ENCODE results near the gene SV2B.

The SV2B gene

DNA sequence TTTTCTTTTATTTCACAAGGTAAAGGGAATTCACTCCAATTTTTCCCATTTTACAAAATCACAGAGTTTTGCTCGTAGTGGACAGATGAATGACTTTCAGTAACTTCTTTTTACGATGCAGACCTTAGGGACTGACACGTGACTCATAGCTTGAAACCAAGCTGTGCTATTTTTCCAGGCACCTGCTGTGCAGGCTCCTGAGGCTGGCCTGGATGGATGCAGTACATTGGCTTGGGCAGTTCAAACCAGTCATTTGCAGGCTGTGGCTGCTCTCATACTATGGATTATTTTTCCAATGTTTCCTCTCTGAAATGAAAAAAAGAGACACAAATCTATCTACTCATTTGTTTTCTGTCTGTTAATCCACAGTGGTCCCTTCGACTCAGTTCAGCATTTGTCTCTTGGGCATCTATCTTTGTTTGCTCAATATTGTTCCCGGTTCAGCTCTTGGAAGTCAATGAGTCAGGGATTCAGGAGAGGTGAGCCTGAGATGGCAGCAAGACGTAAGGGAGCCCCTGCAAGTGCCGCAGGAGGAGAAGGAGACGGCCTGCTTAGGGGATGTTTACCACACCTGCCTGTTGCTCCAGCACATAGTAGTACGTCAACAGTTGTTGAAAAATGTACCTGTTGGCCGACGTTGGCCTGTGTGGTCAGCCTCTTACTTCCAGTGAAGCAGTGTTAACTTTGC lies 92.8 kb downstream of the SV2B start:
- H3K36me3 ChIP-seq (ENCODE audit: low read length), result no peaks in the 10 kb centered on the region
- H2AFZ ChIP-seq (ENCODE audit: low read depth, low read length, severe bottlenecking), result no peak overlapping the region
- no peaks in the 10 kb centered on the region for H4K20me1 ChIP-seq (ENCODE audit: low read depth, low read length)
- H3K9ac ChIP-seq (ENCODE audit: low read length), result no peak overlapping the region
- H3K79me2 ChIP-seq (ENCODE audit: insufficient read depth, low read length), result no peaks in the 10 kb centered on the region
- TF ChIP-seq, protein P1, sequence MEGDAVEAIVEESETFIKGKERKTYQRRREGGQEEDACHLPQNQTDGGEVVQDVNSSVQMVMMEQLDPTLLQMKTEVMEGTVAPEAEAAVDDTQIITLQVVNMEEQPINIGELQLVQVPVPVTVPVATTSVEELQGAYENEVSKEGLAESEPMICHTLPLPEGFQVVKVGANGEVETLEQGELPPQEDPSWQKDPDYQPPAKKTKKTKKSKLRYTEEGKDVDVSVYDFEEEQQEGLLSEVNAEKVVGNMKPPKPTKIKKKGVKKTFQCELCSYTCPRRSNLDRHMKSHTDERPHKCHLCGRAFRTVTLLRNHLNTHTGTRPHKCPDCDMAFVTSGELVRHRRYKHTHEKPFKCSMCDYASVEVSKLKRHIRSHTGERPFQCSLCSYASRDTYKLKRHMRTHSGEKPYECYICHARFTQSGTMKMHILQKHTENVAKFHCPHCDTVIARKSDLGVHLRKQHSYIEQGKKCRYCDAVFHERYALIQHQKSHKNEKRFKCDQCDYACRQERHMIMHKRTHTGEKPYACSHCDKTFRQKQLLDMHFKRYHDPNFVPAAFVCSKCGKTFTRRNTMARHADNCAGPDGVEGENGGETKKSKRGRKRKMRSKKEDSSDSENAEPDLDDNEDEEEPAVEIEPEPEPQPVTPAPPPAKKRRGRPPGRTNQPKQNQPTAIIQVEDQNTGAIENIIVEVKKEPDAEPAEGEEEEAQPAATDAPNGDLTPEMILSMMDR (IDR thresholded peaks at IDR 0.05; ENCODE audit: insufficient read depth, low read length, poor library complexity, severe bottlenecking), result no peak
- TF ChIP-seq EZH2phosphoT487 (conservative IDR thresholded peaks at IDR 0.05; ENCODE audit: low read length), result no peak
- H3K4me2 ChIP-seq (ENCODE audit: low read depth, low read length, poor library complexity, severe bottlenecking), result no peak overlapping the region
- no peaks in the 10 kb centered on the region for H3K27me3 ChIP-seq (ENCODE audit: low read length)
- H3F3A ChIP-seq (ENCODE audit: insufficient read depth), result no peaks in the 10 kb centered on the region
- no peaks in the 10 kb centered on the region for H3K9me2 ChIP-seq (replicated peaks; ENCODE audit: insufficient read depth, low read length)
- no peaks in the 10 kb centered on the region for H3K9me3 ChIP-seq (ENCODE audit: insufficient read depth, low read length)
- H3K27ac ChIP-seq (ENCODE audit: low read depth, low read length), result no peak overlapping the region
- no peak overlapping the region for H3K4me3 ChIP-seq (ENCODE audit: insufficient read depth, low read length, poor library complexity, severe bottlenecking)

DNA sequence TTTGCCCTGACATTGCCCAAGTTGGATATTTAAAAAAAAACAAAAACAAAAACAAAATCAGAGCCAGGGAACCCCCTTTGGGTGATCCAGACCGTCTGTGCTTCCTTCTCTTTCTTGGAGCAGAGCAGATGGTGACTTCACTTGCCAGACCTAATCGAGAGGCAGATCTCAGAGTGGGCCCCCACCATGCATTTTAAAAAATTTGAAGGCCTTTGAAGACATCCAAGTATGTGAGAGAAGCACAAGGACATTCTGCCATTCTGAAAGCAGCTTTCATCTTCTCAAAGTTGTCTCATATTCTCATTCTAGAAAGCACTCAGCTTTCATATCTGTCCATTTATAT lies 93.3 kb downstream of the SV2B start:
- Histone ChIP-seq H4K20me1 (ENCODE audit: low read depth, low read length) (no peaks in the 10 kb centered on the region), H3K36me3 (ENCODE audit: low read length) (no peaks in the 10 kb centered on the region), H3K79me2 (ENCODE audit: insufficient read depth, low read length) (no peaks in the 10 kb centered on the region), H3K27me3 (ENCODE audit: low read length) (no peaks in the 10 kb centered on the region), H3K9me2 (replicated peaks; ENCODE audit: insufficient read depth, low read length) (no peaks in the 10 kb centered on the region), H3K9me3 (ENCODE audit: insufficient read depth, low read length) (no peaks in the 10 kb centered on the region), H3K4me3 (ENCODE audit: insufficient read depth, low read length, poor library complexity, severe bottlenecking) (no peak overlapping the region), H3K4me2 (ENCODE audit: low read depth, low read length, poor library complexity, severe bottlenecking) (no peak overlapping the region), H2AFZ (ENCODE audit: low read depth, low read length, severe bottlenecking) (no peak overlapping the region), H3K9ac (ENCODE audit: low read length) (no peak overlapping the region), H3K27ac (ENCODE audit: low read depth, low read length) (no peak overlapping the region), H3F3A (ENCODE audit: insufficient read depth) (no peaks in the 10 kb centered on the region)
- no peak for TF ChIP-seq EZH2phosphoT487 (conservative IDR thresholded peaks at IDR 0.05; ENCODE audit: low read length)

GRCh38 chr15:91196127-91196526 lies 96.1 kb downstream of the SV2B start:
- Histone ChIP-seq H3K27me3 (ENCODE audit: low read length) (no peaks in the 10 kb centered on the region), H2AFZ (ENCODE audit: low read depth, low read length, severe bottlenecking) (no peak overlapping the region)
- TF ChIP-seq EZH2phosphoT487 (conservative IDR thresholded peaks at IDR 0.05; ENCODE audit: low read length), result no peak
- TF ChIP-seq, protein P1 (IDR thresholded peaks at IDR 0.05; ENCODE audit: insufficient read depth, low read length, poor library complexity, severe bottlenecking), result no peak

DNA sequence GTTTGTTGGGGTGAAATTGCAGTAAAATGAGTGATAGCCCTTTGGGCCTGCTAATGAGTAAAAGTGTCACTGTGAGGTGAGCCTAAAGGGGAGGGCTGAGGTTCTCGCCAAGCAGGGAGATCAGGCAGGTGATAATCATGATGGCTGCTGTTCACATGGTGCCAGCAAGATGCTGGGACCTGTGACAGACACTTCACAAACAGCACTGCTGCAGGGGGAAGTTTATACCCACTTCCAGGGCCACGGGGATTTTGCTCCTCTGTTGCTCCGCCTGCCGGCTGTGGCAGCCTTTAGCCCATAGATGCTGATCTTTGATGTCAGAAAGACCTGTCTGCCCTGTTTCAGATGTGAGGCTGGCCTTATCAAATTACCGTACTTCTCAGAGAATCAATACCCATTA lies 96.7 kb downstream of the SV2B start:
- no peaks in the 10 kb centered on the region for H3K9me3 ChIP-seq (ENCODE audit: insufficient read depth, low read length)
- H3K27me3 ChIP-seq (ENCODE audit: low read length), result no peaks in the 10 kb centered on the region
- no peaks in the 10 kb centered on the region for H3K36me3 ChIP-seq (ENCODE audit: low read length)
- no peak overlapping the region for H3K9ac ChIP-seq (ENCODE audit: low read length)
- H3F3A ChIP-seq (ENCODE audit: insufficient read depth), result no peaks in the 10 kb centered on the region
- no peak overlapping the region for H3K4me3 ChIP-seq (ENCODE audit: insufficient read depth, low read length, poor library complexity, severe bottlenecking)
- H2AFZ ChIP-seq (ENCODE audit: low read depth, low read length, severe bottlenecking), result no peak overlapping the region
- no peak overlapping the region for H3K4me2 ChIP-seq (ENCODE audit: low read depth, low read length, poor library complexity, severe bottlenecking)
- TF ChIP-seq, protein P1 (IDR thresholded peaks at IDR 0.05; ENCODE audit: insufficient read depth, low read length, poor library complexity, severe bottlenecking), result no peak
- no peak for TF ChIP-seq EZH2phosphoT487 (conservative IDR thresholded peaks at IDR 0.05; ENCODE audit: low read length)
- no peaks in the 10 kb centered on the region for H4K20me1 ChIP-seq (ENCODE audit: low read depth, low read length)
- H3K27ac ChIP-seq (ENCODE audit: low read depth, low read length), result no peak overlapping the region
- H3K79me2 ChIP-seq (ENCODE audit: insufficient read depth, low read length), result no peaks in the 10 kb centered on the region
- H3K9me2 ChIP-seq (replicated peaks; ENCODE audit: insufficient read depth, low read length), result no peaks in the 10 kb centered on the region

More at GRCh38 chr15:91196127-91196526, 96.1 kb downstream of the SV2B start:
- H3K9ac ChIP-seq (ENCODE audit: low read length), result no peak overlapping the region
- no peak overlapping the region for H3K27ac ChIP-seq (ENCODE audit: low read depth, low read length)
- no peak overlapping the region for H3K4me2 ChIP-seq (ENCODE audit: low read depth, low read length, poor library complexity, severe bottlenecking)
- H3F3A ChIP-seq (ENCODE audit: insufficient read depth), result no peaks in the 10 kb centered on the region
- H3K9me3 ChIP-seq (ENCODE audit: insufficient read depth, low read length), result no peaks in the 10 kb centered on the region
- no peaks in the 10 kb centered on the region for H4K20me1 ChIP-seq (ENCODE audit: low read depth, low read length)
- H3K79me2 ChIP-seq (ENCODE audit: insufficient read depth, low read length), result no peaks in the 10 kb centered on the region
- H3K36me3 ChIP-seq (ENCODE audit: low read length), result no peaks in the 10 kb centered on the region
- no peaks in the 10 kb centered on the region for H3K9me2 ChIP-seq (replicated peaks; ENCODE audit: insufficient read depth, low read length)
- H3K4me3 ChIP-seq (ENCODE audit: insufficient read depth, low read length, poor library complexity, severe bottlenecking), result no peak overlapping the region

All from SU-DHL-6 (cell line).